ENCODE measurements around the gene PCSK5. TPM values are rescaled to one million over a fixed set of nuclear protein-coding genes. Genes with fewer than 3 reads are reported as not detected.
"Not testable (repeated sequence)": the region's sequence is repeated elsewhere in the genome, so short reads cannot be mapped to it uniquely, and the experiment has no call there.

The PCSK5 gene
- polyA plus RNA-seq, 1 donor: 123 TPM

DNA sequence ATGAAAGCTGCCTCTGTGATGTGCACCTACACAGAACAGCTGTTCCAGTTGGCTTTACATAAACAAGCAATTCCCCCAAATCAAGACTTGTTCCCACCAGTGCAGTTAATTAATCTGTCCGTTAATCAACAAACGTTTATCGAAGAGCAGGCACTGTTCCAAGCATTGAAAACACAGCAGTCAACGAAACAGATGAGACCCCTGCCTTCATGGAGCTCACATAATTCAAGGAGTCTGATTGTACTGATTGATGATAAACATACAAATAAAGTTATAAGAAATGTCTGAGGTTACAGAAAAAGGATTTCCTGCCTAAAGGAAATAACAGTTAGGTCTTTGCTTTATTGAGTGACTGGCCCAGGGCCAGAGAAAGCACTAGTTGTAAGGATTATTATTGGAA is 26.2 kb upstream of the PCSK5 start:
- no CpG with 5 or more reads among the region's 4 CpGs for WGBS (ENCODE audit: insufficient coverage, low lambda C conversion rate)
- no peaks in the 10 kb centered on the region for H3K36me3 ChIP-seq (ENCODE audit: control insufficient read depth, insufficient read depth, low read length)
- DNase-seq: no peak
- no peak overlapping the region for H3K27ac ChIP-seq (ENCODE audit: low read length)
- no peaks in the 10 kb centered on the region for H3K9me3 ChIP-seq (ENCODE audit: control insufficient read depth, low read depth, low read length)
- H3K27me3 ChIP-seq (ENCODE audit: control insufficient read depth, insufficient read depth, low read length): no peaks in the 10 kb centered on the region
- peaks cover 3% of the 10 kb centered on the region for H3K4me1 ChIP-seq (ENCODE audit: control insufficient read depth, insufficient read depth, low read length)
- H3K4me3 ChIP-seq (ENCODE audit: low read length): no peak overlapping the region

DNA sequence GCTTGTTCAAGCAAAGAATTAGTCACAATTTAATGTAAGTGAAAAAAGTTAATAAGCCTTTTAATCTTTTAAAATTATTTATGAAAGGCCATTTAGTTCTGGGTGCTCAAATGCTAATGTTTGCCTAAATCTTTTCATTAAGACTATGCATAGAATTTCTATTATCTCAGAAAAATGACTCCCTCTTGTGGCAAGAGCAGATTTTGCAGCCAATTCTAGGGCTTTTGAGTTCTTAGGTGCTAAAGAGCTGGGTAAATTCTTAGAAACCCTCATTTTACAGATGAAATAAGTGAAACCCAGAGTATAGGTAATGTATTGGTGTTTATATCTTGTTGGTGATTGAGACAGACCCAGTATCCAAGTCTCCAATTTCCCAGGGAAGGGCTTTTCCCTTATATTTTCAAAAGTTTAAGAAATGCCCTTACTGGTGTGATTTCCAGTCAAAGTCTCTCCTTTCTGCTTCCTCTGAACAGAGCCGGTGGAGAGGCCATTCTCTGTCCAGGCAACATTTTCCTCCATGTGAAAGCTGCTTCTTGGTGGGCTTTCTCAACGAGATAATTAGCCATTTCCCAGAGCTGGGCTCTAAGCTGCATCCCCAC is 24.1 kb upstream of the PCSK5 start:
- DNase-seq: peak; percentile 14 to 30
- no CpG with 5 or more reads among the region's 2 CpGs for WGBS (ENCODE audit: insufficient coverage, low lambda C conversion rate)
- H3K9me3 ChIP-seq (ENCODE audit: control insufficient read depth, low read depth, low read length): no peaks in the 10 kb centered on the region
- no peak overlapping the region for H3K27ac ChIP-seq (ENCODE audit: low read length)
- H3K27me3 ChIP-seq (ENCODE audit: control insufficient read depth, insufficient read depth, low read length): no peaks in the 10 kb centered on the region
- no peaks in the 10 kb centered on the region for H3K36me3 ChIP-seq (ENCODE audit: control insufficient read depth, insufficient read depth, low read length)
- H3K4me1 ChIP-seq (ENCODE audit: control insufficient read depth, insufficient read depth, low read length): peaks cover 7% of the 10 kb centered on the region
- no peak overlapping the region for H3K4me3 ChIP-seq (ENCODE audit: low read length)

GRCh38 chr9:75868526-75868925 is 21.9 kb upstream of the PCSK5 start:
- not testable (repeated sequence) for H3K36me3 ChIP-seq (ENCODE audit: control insufficient read depth, insufficient read depth, low read length); H3K27ac ChIP-seq (ENCODE audit: low read length); H3K4me1 ChIP-seq (ENCODE audit: control insufficient read depth, insufficient read depth, low read length); H3K9me3 ChIP-seq (ENCODE audit: control insufficient read depth, low read depth, low read length); H3K4me3 ChIP-seq (ENCODE audit: low read length); H3K27me3 ChIP-seq (ENCODE audit: control insufficient read depth, insufficient read depth, low read length)
- no CpG with 5 or more reads among the region's 2 CpGs for WGBS (ENCODE audit: insufficient coverage, low lambda C conversion rate)
- peak in 1 of 2 donors; percentile 43 for DNase-seq

DNA sequence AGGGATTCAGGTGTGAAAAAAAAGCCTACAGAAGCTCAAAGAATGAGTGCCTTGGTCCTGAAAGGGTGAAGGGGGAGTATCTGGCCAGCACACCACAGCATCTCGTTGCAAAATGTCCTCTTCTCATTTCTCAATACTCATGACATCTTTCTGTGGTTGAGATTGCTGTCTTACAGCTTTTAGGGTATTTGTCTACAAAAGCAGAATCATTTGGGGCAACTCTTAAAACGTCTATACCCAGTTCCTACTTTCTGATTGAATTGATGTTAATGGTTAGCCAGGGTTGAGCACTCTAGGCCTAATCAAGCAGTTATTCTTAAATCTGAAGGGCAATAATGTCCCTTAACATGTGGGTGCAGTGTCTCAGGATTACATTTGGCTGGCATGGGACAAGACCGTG is 21.2 kb upstream of the PCSK5 start:
- WGBS (ENCODE audit: insufficient coverage, low lambda C conversion rate): no CpG with 5 or more reads among the region's 3 CpGs
- no peaks in the 10 kb centered on the region for H3K36me3 ChIP-seq (ENCODE audit: control insufficient read depth, insufficient read depth, low read length)
- no peaks in the 10 kb centered on the region for H3K9me3 ChIP-seq (ENCODE audit: control insufficient read depth, low read depth, low read length)
- peaks cover 7% of the 10 kb centered on the region for H3K4me1 ChIP-seq (ENCODE audit: control insufficient read depth, insufficient read depth, low read length)
- peak in 1 of 2 donors; percentile 24 for DNase-seq
- no peak overlapping the region for H3K4me3 ChIP-seq (ENCODE audit: low read length)
- no peaks in the 10 kb centered on the region for H3K27me3 ChIP-seq (ENCODE audit: control insufficient read depth, insufficient read depth, low read length)
- H3K27ac ChIP-seq (ENCODE audit: low read length): no peak overlapping the region

DNA sequence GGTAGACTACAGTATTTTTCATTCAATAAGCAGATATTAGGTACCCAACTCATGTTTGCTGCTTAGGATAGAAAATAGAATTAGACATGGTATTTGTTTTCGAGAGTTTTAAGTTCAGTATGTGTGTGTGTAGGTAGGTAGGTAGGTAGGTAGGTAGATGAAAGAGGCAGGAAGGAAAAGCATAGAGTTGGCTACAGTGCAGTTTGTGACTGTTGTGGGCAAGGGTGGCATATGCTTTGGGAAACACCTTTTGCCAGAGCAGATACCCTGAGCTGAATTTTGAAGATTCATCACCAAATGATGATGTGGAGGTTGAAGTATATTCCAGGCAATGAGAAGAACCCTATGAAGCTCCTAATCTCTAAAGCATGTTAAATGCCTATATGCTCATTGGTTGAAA is 20.0 kb upstream of the PCSK5 start:
- Histone ChIP-seq H3K27ac (ENCODE audit: low read length) (no peak overlapping the region), H3K9me3 (ENCODE audit: control insufficient read depth, low read depth, low read length) (no peaks in the 10 kb centered on the region), H3K4me3 (ENCODE audit: low read length) (no peak overlapping the region), H3K4me1 (ENCODE audit: control insufficient read depth, insufficient read depth, low read length) (peaks cover 7% of the 10 kb centered on the region), H3K27me3 (ENCODE audit: control insufficient read depth, insufficient read depth, low read length) (no peaks in the 10 kb centered on the region), H3K36me3 (ENCODE audit: control insufficient read depth, insufficient read depth, low read length) (no peaks in the 10 kb centered on the region)
- whole genome bisulfite sequencing (ENCODE audit: insufficient coverage, low lambda C conversion rate): no CpG with 5 or more reads among the region's 1 CpG
- DNase-seq: no peak

GRCh38 chr9:75871624-75872023 is 18.8 kb upstream of the PCSK5 start:
- Histone ChIP-seq H3K27ac (ENCODE audit: low read length) (no peak overlapping the region), H3K9me3 (ENCODE audit: control insufficient read depth, low read depth, low read length) (no peaks in the 10 kb centered on the region), H3K4me1 (ENCODE audit: control insufficient read depth, insufficient read depth, low read length) (peaks cover 7% of the 10 kb centered on the region), H3K4me3 (ENCODE audit: low read length) (no peak overlapping the region), H3K27me3 (ENCODE audit: control insufficient read depth, insufficient read depth, low read length) (no peaks in the 10 kb centered on the region), H3K36me3 (ENCODE audit: control insufficient read depth, insufficient read depth, low read length) (no peaks in the 10 kb centered on the region)
- DNase-seq: no peak
- WGBS (ENCODE audit: insufficient coverage, low lambda C conversion rate): no CpG with 5 or more reads among the region's 5 CpGs

GRCh38 chr9:75873712-75874111 is 16.8 kb upstream of the PCSK5 start:
- Histone ChIP-seq H3K4me1 (ENCODE audit: control insufficient read depth, insufficient read depth, low read length) (peaks cover 7% of the 10 kb centered on the region), H3K36me3 (ENCODE audit: control insufficient read depth, insufficient read depth, low read length) (no peaks in the 10 kb centered on the region), H3K9me3 (ENCODE audit: control insufficient read depth, low read depth, low read length) (no peaks in the 10 kb centered on the region), H3K4me3 (ENCODE audit: low read length) (no peak overlapping the region), H3K27me3 (ENCODE audit: control insufficient read depth, insufficient read depth, low read length) (no peaks in the 10 kb centered on the region), H3K27ac (ENCODE audit: low read length) (no peak overlapping the region)
- WGBS (ENCODE audit: insufficient coverage, low lambda C conversion rate): 100% methylated on average over 1 of the region's 1 CpG
- no peak for DNase-seq

DNA sequence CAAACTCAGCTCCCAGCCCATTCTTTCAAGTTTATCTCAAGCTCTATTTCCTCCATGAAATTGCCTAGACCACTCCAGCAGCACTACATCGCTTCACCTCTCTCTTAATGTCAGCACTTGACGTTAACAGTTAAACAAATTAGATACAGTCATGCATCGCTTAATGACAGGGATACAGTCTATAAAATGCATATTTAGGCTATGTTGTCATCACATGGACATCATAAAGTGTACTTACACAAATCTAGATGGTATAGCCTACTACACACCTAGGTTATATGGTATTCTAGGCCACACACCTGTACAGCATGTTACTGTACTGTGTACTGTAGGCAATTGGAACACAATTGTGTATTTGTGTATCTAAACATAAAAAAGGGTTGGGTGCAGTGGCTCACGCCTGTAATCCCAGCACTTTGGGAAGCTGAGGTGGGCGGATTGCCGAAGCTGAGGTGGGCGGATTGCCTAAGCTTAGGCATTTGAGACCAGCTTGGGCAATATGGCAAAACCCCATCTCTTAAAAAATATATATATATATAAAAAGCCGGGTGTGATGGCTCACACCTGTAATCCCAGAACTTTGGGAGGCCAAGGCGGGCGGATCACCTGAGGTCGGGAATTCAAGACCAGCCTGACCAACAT is 13.4 kb upstream of the PCSK5 start:
- WGBS (ENCODE audit: insufficient coverage, low lambda C conversion rate): 100% methylated on average over 2 of the region's 11 CpGs
- no peak overlapping the region for H3K4me3 ChIP-seq (ENCODE audit: low read length)
- no peaks in the 10 kb centered on the region for H3K36me3 ChIP-seq (ENCODE audit: control insufficient read depth, insufficient read depth, low read length)
- no peaks in the 10 kb centered on the region for H3K4me1 ChIP-seq (ENCODE audit: control insufficient read depth, insufficient read depth, low read length)
- DNase-seq: no peak
- H3K27ac ChIP-seq (ENCODE audit: low read length): no peak overlapping the region
- no peaks in the 10 kb centered on the region for H3K9me3 ChIP-seq (ENCODE audit: control insufficient read depth, low read depth, low read length)
- H3K27me3 ChIP-seq (ENCODE audit: control insufficient read depth, insufficient read depth, low read length): no peaks in the 10 kb centered on the region

DNA sequence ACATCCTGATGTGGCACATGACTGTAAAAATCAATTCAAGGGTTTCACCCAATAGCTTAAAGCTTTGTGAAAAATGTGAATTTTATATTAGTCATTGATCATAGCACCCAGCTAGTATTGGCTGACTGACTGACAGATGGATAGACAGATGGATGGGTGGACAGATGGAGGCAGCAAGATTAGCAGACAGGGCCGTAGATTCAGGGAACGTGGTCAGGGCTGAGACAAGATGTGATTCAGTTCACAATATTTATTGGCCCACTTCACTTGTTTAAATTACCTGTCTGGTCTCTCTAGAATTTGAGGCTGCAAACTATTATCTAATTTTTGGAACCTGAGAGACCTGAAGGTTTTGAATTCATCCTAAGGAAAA is 12.0 kb upstream of the PCSK5 start:
- Histone ChIP-seq H3K27ac (ENCODE audit: low read length) (no peak overlapping the region), H3K4me1 (ENCODE audit: control insufficient read depth, insufficient read depth, low read length) (no peaks in the 10 kb centered on the region)
- WGBS (ENCODE audit: insufficient coverage, low lambda C conversion rate): no CpG with 5 or more reads among the region's 2 CpGs

GRCh38 chr9:75880618-75881017 is 9.9 kb upstream of the PCSK5 start:
- Histone ChIP-seq H3K9me3 (ENCODE audit: control insufficient read depth, low read depth, low read length) (no peaks in the 10 kb centered on the region), H3K27me3 (ENCODE audit: control insufficient read depth, insufficient read depth, low read length) (no peaks in the 10 kb centered on the region), H3K4me1 (ENCODE audit: control insufficient read depth, insufficient read depth, low read length) (no peaks in the 10 kb centered on the region), H3K36me3 (ENCODE audit: control insufficient read depth, insufficient read depth, low read length) (no peaks in the 10 kb centered on the region), H3K4me3 (ENCODE audit: low read length) (no peak overlapping the region), H3K27ac (ENCODE audit: low read length) (no peak overlapping the region)
- no peak for DNase-seq
- WGBS (ENCODE audit: insufficient coverage, low lambda C conversion rate): no CpG with 5 or more reads among the region's 1 CpG

More for the DNA sequence above, 12.0 kb upstream of the PCSK5 start:
- H3K9me3 ChIP-seq (ENCODE audit: control insufficient read depth, low read depth, low read length): no peaks in the 10 kb centered on the region
- no peaks in the 10 kb centered on the region for H3K27me3 ChIP-seq (ENCODE audit: control insufficient read depth, insufficient read depth, low read length)
- H3K4me3 ChIP-seq (ENCODE audit: low read length): no peak overlapping the region
- no peaks in the 10 kb centered on the region for H3K36me3 ChIP-seq (ENCODE audit: control insufficient read depth, insufficient read depth, low read length)
- DNase-seq: no peak

DNA sequence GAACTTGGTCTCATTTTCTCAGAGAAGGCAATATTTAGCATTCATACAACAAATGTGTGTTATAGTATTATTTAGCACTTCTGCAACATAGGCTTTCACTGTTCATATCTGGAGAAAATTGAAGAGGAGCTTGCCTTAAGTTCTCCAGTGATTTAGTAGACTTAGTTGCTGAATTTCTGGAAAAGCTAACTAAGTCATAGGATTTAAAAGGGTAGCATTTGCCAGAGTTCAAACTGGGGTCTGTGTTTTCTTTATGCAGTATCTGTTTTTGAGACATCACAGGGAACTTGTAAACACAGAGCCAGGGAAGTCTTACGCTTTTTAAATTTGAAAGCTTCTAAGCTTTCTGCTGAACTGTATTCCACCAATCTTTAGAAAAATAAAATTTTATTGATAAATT is 8.7 kb upstream of the PCSK5 start:
- Histone ChIP-seq H3K4me3 (ENCODE audit: low read length) (no peak overlapping the region), H3K9me3 (ENCODE audit: control insufficient read depth, low read depth, low read length) (no peaks in the 10 kb centered on the region), H3K4me1 (ENCODE audit: control insufficient read depth, insufficient read depth, low read length) (no peaks in the 10 kb centered on the region), H3K36me3 (ENCODE audit: control insufficient read depth, insufficient read depth, low read length) (no peaks in the 10 kb centered on the region), H3K27ac (ENCODE audit: low read length) (no peak overlapping the region), H3K27me3 (ENCODE audit: control insufficient read depth, insufficient read depth, low read length) (no peaks in the 10 kb centered on the region)
- no CpG with 5 or more reads among the region's 1 CpG for WGBS (ENCODE audit: insufficient coverage, low lambda C conversion rate)
- no peak for DNase-seq

Measured in large intestine (tissue), 3 donors.